ENCODE data around the gene CYP46A1.

DNA sequence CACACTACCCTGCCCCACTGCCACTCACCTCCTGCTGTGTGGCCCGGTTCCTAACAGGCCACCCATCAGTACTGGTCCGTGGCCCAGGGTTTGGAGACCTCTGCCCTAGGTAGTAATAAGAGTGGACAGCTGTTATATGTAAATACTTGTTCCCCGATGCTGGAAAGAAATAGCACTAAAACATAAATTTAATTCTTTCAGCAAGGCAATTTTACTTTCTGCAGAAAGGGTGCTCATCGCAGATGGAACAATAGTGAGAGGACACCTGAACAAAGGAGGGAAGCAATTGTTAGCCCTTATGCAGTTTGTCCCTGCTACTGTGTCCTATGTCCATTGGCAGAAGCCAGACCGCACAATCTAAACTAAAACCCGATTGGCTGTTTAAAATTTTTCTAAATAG lies 5.9 kb upstream of the CYP46A1 start:
- TF ChIP-seq, protein P1, sequence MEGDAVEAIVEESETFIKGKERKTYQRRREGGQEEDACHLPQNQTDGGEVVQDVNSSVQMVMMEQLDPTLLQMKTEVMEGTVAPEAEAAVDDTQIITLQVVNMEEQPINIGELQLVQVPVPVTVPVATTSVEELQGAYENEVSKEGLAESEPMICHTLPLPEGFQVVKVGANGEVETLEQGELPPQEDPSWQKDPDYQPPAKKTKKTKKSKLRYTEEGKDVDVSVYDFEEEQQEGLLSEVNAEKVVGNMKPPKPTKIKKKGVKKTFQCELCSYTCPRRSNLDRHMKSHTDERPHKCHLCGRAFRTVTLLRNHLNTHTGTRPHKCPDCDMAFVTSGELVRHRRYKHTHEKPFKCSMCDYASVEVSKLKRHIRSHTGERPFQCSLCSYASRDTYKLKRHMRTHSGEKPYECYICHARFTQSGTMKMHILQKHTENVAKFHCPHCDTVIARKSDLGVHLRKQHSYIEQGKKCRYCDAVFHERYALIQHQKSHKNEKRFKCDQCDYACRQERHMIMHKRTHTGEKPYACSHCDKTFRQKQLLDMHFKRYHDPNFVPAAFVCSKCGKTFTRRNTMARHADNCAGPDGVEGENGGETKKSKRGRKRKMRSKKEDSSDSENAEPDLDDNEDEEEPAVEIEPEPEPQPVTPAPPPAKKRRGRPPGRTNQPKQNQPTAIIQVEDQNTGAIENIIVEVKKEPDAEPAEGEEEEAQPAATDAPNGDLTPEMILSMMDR (IDR thresholded peaks at IDR 0.05), result no peak
- TF ChIP-seq POLR2A (IDR thresholded peaks at IDR 0.05), result no peak
